ENCODE measurements around the gene EMILIN3. TPM values are rescaled to one million over a fixed set of nuclear protein-coding genes. Genes with fewer than 3 reads are reported as not detected.
A peak's percentile ranks its signal among the peaks of the same experiment; 100 is the strongest.

Gene EMILIN3
- total RNA-seq, 4 donors from 2014 or later = 0.20 to 0.33 (median 0.20) TPM; not detected in 1

DNA sequence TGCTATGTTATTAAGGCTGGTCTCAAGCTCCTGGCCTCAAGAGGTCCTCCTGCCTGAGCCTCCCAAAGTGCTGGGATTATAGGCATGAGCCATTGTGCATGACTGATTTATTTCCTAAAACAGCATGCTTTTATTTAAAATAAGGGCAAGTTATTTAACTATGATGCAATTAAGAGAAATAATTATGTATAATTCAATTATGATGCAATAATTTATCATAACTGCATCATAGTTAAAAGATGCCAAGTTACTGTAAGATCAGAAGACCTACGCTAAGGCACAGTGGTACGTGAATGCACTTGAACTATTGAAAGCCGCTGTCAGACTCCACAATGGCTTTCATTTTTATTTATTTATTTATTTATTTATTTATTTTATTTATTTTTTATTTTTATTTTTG, 24.3 kb upstream of the EMILIN3 start:
- Histone ChIP-seq H3K27ac (no peak overlapping the region), H3K4me3 (no peak overlapping the region), H3K36me3 (no peaks in the 10 kb centered on the region), H3K27me3 (no peaks in the 10 kb centered on the region), H3K4me1 (peaks cover 20 to 25% of the 10 kb centered on the region in 2 donors), H3K9me3 (no peaks in the 10 kb centered on the region)
- in situ Hi-C loops (cut with MboI; ENCODE audit: low sequenced_read_pairs in 4 of 4) (no loop called here), intact Hi-C loops (cut with DNase I; ENCODE audit: low total_unique reads) (no loop called here)
- TF ChIP-seq POLR2A (IDR thresholded peaks at IDR 0.05) = no peak
- TF ChIP-seq, protein P1, sequence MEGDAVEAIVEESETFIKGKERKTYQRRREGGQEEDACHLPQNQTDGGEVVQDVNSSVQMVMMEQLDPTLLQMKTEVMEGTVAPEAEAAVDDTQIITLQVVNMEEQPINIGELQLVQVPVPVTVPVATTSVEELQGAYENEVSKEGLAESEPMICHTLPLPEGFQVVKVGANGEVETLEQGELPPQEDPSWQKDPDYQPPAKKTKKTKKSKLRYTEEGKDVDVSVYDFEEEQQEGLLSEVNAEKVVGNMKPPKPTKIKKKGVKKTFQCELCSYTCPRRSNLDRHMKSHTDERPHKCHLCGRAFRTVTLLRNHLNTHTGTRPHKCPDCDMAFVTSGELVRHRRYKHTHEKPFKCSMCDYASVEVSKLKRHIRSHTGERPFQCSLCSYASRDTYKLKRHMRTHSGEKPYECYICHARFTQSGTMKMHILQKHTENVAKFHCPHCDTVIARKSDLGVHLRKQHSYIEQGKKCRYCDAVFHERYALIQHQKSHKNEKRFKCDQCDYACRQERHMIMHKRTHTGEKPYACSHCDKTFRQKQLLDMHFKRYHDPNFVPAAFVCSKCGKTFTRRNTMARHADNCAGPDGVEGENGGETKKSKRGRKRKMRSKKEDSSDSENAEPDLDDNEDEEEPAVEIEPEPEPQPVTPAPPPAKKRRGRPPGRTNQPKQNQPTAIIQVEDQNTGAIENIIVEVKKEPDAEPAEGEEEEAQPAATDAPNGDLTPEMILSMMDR (IDR thresholded peaks at IDR 0.05 in 4 of 5, conservative IDR thresholded peaks at IDR 0.05 in 1 of 5) = no peak
- ATAC-seq (no peak), DNase-seq (no peak)

- H3K4me1 ChIP-seq = peaks cover 6 to 7% of the 10 kb centered on the region in 2 donors
- TF ChIP-seq, protein P1 (IDR thresholded peaks at IDR 0.05 in 4 of 5, conservative IDR thresholded peaks at IDR 0.05 in 1 of 5) = no peak
- no peak for TF ChIP-seq POLR2A (IDR thresholded peaks at IDR 0.05)
- no peak overlapping the region for H3K27ac ChIP-seq
- intact Hi-C loops (cut with DNase I; ENCODE audit: low total_unique reads) (no loop called here), in situ Hi-C loops (cut with MboI; ENCODE audit: low sequenced_read_pairs in 4 of 4) (no loop called here)
- H3K27me3 ChIP-seq = no peaks in the 10 kb centered on the region
- ATAC-seq (no peak), DNase-seq (no peak)
- H3K9me3 ChIP-seq = no peaks in the 10 kb centered on the region
- no peaks in the 10 kb centered on the region for H3K36me3 ChIP-seq
- H3K4me3 ChIP-seq = no peak overlapping the region
Measured at GRCh38 chr20:41387444-41387851, 20.8 kb upstream of the EMILIN3 start.

DNA sequence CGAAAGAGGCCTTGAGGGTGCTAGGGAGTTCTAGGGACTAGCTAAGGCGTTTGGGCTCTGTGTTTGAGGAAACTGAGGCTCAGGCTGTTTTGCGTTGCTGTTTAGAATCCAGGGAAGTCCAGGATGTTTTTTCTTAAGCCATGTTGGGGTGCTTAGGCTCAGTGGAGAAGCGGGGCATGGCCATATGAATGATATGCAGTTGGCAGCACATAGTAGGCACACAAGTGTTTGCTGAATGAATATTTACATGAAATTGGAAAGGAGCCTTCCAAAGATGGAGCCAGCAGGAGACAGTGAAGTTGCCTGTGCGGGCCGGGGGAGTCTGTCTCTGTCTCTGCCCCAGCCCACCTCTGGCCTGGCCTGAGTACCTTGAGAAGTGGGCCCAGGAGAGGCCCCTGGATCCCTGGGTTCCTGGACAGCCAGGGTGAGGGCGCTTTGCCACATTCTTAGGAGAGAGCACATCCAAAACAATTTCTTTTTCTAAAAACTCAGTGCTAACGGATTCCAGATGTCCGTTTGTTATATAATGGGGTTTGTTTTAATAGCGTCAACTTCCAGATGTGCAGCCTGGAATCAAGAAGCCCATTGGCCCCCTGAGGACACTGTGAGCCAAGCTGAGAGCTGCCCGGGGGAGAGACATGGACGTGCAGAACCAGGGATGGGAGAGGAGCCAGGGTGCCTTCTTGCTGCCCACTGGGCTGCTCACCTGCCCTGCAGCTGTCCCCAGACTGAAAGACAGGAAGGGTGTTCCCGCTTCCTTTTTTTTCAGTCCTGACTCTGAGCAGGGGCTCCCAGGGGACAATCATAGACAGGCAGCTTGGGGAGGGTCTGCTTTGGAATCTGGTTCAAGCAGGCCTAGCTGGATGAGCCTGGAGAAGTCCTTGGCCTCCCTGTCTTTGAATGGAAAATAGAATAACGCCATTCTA, 20.1 kb upstream of the EMILIN3 start:
- intact Hi-C loops (cut with DNase I; ENCODE audit: low total_unique reads) = no loop called here
- H3K36me3 ChIP-seq = no peaks in the 10 kb centered on the region
- peaks cover 6 to 7% of the 10 kb centered on the region in 2 donors for H3K4me1 ChIP-seq
- H3K27me3 ChIP-seq = no peaks in the 10 kb centered on the region
- H3K27ac ChIP-seq = no peak overlapping the region
- ATAC-seq (peak; percentile 24 to 36), DNase-seq (no peak)
- no peak overlapping the region for H3K4me3 ChIP-seq
- in situ Hi-C loops (cut with MboI; ENCODE audit: low sequenced_read_pairs in 4 of 4) = no loop called here
- TF ChIP-seq, protein P1 (IDR thresholded peaks at IDR 0.05 in 4 of 5, conservative IDR thresholded peaks at IDR 0.05 in 1 of 5) = no peak
- TF ChIP-seq POLR2A (IDR thresholded peaks at IDR 0.05) = no peak
- H3K9me3 ChIP-seq = no peaks in the 10 kb centered on the region

DNA sequence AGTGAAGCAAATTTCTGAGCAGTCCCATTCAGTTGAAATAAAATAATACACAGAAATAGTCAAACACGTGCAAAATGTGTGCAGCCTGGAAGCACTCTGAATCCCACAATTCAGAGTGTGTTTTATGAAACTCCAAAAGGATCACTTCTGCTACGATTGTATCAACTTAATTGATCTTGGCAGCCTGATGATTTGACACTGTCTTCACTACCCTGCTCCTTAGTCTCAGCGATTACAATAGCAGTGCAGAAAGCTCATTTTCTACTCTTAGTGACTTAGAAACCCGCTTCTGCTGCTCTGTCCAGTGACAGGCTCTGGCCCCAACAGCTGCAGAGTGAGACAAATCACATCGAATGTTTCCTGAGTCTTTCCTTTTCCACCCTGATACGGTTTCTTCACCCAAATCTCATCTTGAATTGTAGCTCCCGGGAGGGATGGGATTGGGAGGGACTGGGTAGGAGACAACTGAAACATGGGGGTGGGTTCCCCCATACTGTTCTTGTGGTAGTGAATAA, 16.2 kb upstream of the EMILIN3 start:
- TF ChIP-seq, protein P1 (IDR thresholded peaks at IDR 0.05 in 4 of 5, conservative IDR thresholded peaks at IDR 0.05 in 1 of 5) = no peak
- intact Hi-C loops (cut with DNase I; ENCODE audit: low total_unique reads) = no loop called here
- peaks cover 6 to 7% of the 10 kb centered on the region in 2 donors for H3K4me1 ChIP-seq
- DNase-seq (no peak), ATAC-seq (no peak)
- in situ Hi-C loops (cut with MboI; ENCODE audit: low sequenced_read_pairs in 4 of 4) = no loop called here
- no peaks in the 10 kb centered on the region for H3K36me3 ChIP-seq
- H3K27ac ChIP-seq = no peak overlapping the region
- no peaks in the 10 kb centered on the region for H3K27me3 ChIP-seq
- no peaks in the 10 kb centered on the region for H3K9me3 ChIP-seq
- no peak overlapping the region for H3K4me3 ChIP-seq
